Astrocyte (in vitro differentiated cells and primary cell): ENCODE measurements around the gene ST6GALNAC3.

ENCODE experiments used
- EZH2 ChIP-seq: IDR thresholded peaks from 2 replicates; pipeline ENCODE4 v1.6.1; 2012; ENCODE audit warnings: mild to moderate bottlenecking, low read length, inconsistent platforms; ENCODE audit not compliant: insufficient read depth
- TF ChIP-seq, protein P1 (sequence below): IDR thresholded peaks from 2 replicates; pipeline ENCODE4 v1.5.1; 2011; ENCODE audit warnings: low read depth, mild to moderate bottlenecking, inconsistent platforms, low read length, moderate library complexity; ENCODE audit not compliant: insufficient read depth

GRCh38 chr1:76035053-76035452 lies 39.5 kb upstream of the ST6GALNAC3 start:
- TF ChIP-seq, protein P1, sequence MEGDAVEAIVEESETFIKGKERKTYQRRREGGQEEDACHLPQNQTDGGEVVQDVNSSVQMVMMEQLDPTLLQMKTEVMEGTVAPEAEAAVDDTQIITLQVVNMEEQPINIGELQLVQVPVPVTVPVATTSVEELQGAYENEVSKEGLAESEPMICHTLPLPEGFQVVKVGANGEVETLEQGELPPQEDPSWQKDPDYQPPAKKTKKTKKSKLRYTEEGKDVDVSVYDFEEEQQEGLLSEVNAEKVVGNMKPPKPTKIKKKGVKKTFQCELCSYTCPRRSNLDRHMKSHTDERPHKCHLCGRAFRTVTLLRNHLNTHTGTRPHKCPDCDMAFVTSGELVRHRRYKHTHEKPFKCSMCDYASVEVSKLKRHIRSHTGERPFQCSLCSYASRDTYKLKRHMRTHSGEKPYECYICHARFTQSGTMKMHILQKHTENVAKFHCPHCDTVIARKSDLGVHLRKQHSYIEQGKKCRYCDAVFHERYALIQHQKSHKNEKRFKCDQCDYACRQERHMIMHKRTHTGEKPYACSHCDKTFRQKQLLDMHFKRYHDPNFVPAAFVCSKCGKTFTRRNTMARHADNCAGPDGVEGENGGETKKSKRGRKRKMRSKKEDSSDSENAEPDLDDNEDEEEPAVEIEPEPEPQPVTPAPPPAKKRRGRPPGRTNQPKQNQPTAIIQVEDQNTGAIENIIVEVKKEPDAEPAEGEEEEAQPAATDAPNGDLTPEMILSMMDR = no peak
- no peak for TF ChIP-seq EZH2
